ENCODE measurements around the gene MYLIP.

The MYLIP gene

GRCh38 chr6:16148498-16148897 is 19.6 kb downstream of the MYLIP start:
- Histone ChIP-seq H3K9ac (ENCODE audit: low read depth, low read length, poor library complexity, severe bottlenecking) (no peak overlapping the region), H3K9me3 (ENCODE audit: insufficient read depth, low read depth, low read length) (no peaks in the 10 kb centered on the region), H3K4me1 (ENCODE audit: insufficient read depth, low read length, poor library complexity, severe bottlenecking) (peaks cover 5% of the 10 kb centered on the region), H3K9me2 (replicated peaks; ENCODE audit: low read depth, low read length) (no peaks in the 10 kb centered on the region), H3K36me3 (ENCODE audit: insufficient read depth, low read length) (peaks cover 85% of the 10 kb centered on the region), H3F3A (ENCODE audit: low read depth) (no peaks in the 10 kb centered on the region), H3K4me2 (ENCODE audit: low read depth, low read length, poor library complexity, severe bottlenecking) (no peak overlapping the region), H3K4me3 (ENCODE audit: low read length, poor library complexity, severe bottlenecking) (no peak overlapping the region), H4K20me1 (ENCODE audit: insufficient read depth, low read length, poor library complexity, severe bottlenecking) (peaks cover 42% of the 10 kb centered on the region), H3K27me3 (ENCODE audit: insufficient read depth, low read length, poor library complexity, severe bottlenecking) (no peaks in the 10 kb centered on the region), H3K79me2 (ENCODE audit: insufficient read depth, low read length) (peaks cover 42% of the 10 kb centered on the region; the same call in 1 of the 2 replicates), H2AFZ (ENCODE audit: low read length) (no peak overlapping the region)
- no peak for TF ChIP-seq EZH2phosphoT487 (IDR thresholded peaks at IDR 0.05; ENCODE audit: borderline replicate concordance)
- TF ChIP-seq CTCF (conservative IDR thresholded peaks at IDR 0.05; ENCODE audit: low read length) = no peak

- TF ChIP-seq EZH2phosphoT487 (IDR thresholded peaks at IDR 0.05; ENCODE audit: borderline replicate concordance) = no peak
- Histone ChIP-seq H3K4me2 (ENCODE audit: low read depth, low read length, poor library complexity, severe bottlenecking) (no peak overlapping the region), H3K36me3 (ENCODE audit: insufficient read depth, low read length) (peaks cover 80% of the 10 kb centered on the region)
These were observed 20.4 kb downstream of the MYLIP start for GRCh38 chr6:16149305-16149704.

GRCh38 chr6:16150098-16150497 is 21.2 kb downstream of the MYLIP start:
- Histone ChIP-seq H3K9me2 (replicated peaks; ENCODE audit: low read depth, low read length) (no peaks in the 10 kb centered on the region), H3K79me2 (ENCODE audit: insufficient read depth, low read length) (peaks cover 34% of the 10 kb centered on the region; the same call in 1 of the 2 replicates), H3K36me3 (ENCODE audit: insufficient read depth, low read length) (peaks cover 80% of the 10 kb centered on the region), H3K9ac (ENCODE audit: low read depth, low read length, poor library complexity, severe bottlenecking) (no peak overlapping the region), H3K9me3 (ENCODE audit: insufficient read depth, low read depth, low read length) (no peaks in the 10 kb centered on the region), H3K27me3 (ENCODE audit: insufficient read depth, low read length, poor library complexity, severe bottlenecking) (no peaks in the 10 kb centered on the region), H3K4me1 (ENCODE audit: insufficient read depth, low read length, poor library complexity, severe bottlenecking) (peaks cover 5% of the 10 kb centered on the region), H3K4me3 (ENCODE audit: low read length, poor library complexity, severe bottlenecking) (no peak overlapping the region), H4K20me1 (ENCODE audit: insufficient read depth, low read length, poor library complexity, severe bottlenecking) (peaks cover 33% of the 10 kb centered on the region), H2AFZ (ENCODE audit: low read length) (no peak overlapping the region), H3F3A (ENCODE audit: low read depth) (no peaks in the 10 kb centered on the region), H3K4me2 (ENCODE audit: low read depth, low read length, poor library complexity, severe bottlenecking) (no peak overlapping the region)
- no peak for TF ChIP-seq EZH2phosphoT487 (IDR thresholded peaks at IDR 0.05; ENCODE audit: borderline replicate concordance)
- TF ChIP-seq CTCF (conservative IDR thresholded peaks at IDR 0.05; ENCODE audit: low read length) = no peak

More at GRCh38 chr6:16149305-16149704, 20.4 kb downstream of the MYLIP start:
- Histone ChIP-seq H3K9me3 (ENCODE audit: insufficient read depth, low read depth, low read length) (no peaks in the 10 kb centered on the region), H3K4me3 (ENCODE audit: low read length, poor library complexity, severe bottlenecking) (no peak overlapping the region), H3K27me3 (ENCODE audit: insufficient read depth, low read length, poor library complexity, severe bottlenecking) (no peaks in the 10 kb centered on the region), H4K20me1 (ENCODE audit: insufficient read depth, low read length, poor library complexity, severe bottlenecking) (peaks cover 35% of the 10 kb centered on the region), H3K79me2 (ENCODE audit: insufficient read depth, low read length) (peaks cover 37% of the 10 kb centered on the region; the same call in 1 of the 2 replicates), H3K9ac (ENCODE audit: low read depth, low read length, poor library complexity, severe bottlenecking) (no peak overlapping the region), H3K4me1 (ENCODE audit: insufficient read depth, low read length, poor library complexity, severe bottlenecking) (peaks cover 5% of the 10 kb centered on the region), H3F3A (ENCODE audit: low read depth) (no peaks in the 10 kb centered on the region), H3K9me2 (replicated peaks; ENCODE audit: low read depth, low read length) (no peaks in the 10 kb centered on the region), H2AFZ (ENCODE audit: low read length) (no peak overlapping the region)

- Histone ChIP-seq H3K4me3 (ENCODE audit: low read length, poor library complexity, severe bottlenecking) (no peak overlapping the region), H3K9ac (ENCODE audit: low read depth, low read length, poor library complexity, severe bottlenecking) (no peak overlapping the region), H3K4me1 (ENCODE audit: insufficient read depth, low read length, poor library complexity, severe bottlenecking) (peaks cover 9% of the 10 kb centered on the region), H3F3A (ENCODE audit: low read depth) (no peaks in the 10 kb centered on the region), H3K36me3 (ENCODE audit: insufficient read depth, low read length) (peaks cover 62% of the 10 kb centered on the region; the same call in 1 of the 2 replicates), H4K20me1 (ENCODE audit: insufficient read depth, low read length, poor library complexity, severe bottlenecking) (peaks cover 9% of the 10 kb centered on the region), H3K9me3 (ENCODE audit: insufficient read depth, low read depth, low read length) (peaks cover 10% of the 10 kb centered on the region; the same call in 1 of the 2 replicates), H3K4me2 (ENCODE audit: low read depth, low read length, poor library complexity, severe bottlenecking) (no peak overlapping the region), H3K79me2 (ENCODE audit: insufficient read depth, low read length) (peaks cover 2% of the 10 kb centered on the region; the same call in 1 of the 2 replicates), H3K9me2 (replicated peaks; ENCODE audit: low read depth, low read length) (no peaks in the 10 kb centered on the region), H2AFZ (ENCODE audit: low read length) (no peak overlapping the region), H3K27me3 (ENCODE audit: insufficient read depth, low read length, poor library complexity, severe bottlenecking) (no peaks in the 10 kb centered on the region)
- TF ChIP-seq CTCF (conservative IDR thresholded peaks at IDR 0.05; ENCODE audit: low read length) (no peak), EZH2phosphoT487 (IDR thresholded peaks at IDR 0.05; ENCODE audit: borderline replicate concordance) (no peak)
These were observed 24.4 kb downstream of the MYLIP start for GRCh38 chr6:16153211-16153820.

Measured in Loucy (cell line).